Activated T-cell treated with anti-CD3 and anti-CD28 coated beads, Interleukin-2, amount 50 U/mL, for 1 hour (primary cell): ENCODE measurements around the gene SLC32A1.

Source experiments
- DNase-seq: peaks from one replicate; pipeline ENCODE4 v3.0.0-alpha.2; 2020

The SLC32A1 gene

GRCh38 chr20:38755324-38755910, 31.1 kb downstream of the SLC32A1 start:
- DNase-seq: no peak

GRCh38 chr20:38757145-38757775, 33.0 kb downstream of the SLC32A1 start:
- no peak for DNase-seq

- no peak for DNase-seq
Observed at GRCh38 chr20:38759106-38759505, 34.8 kb downstream of the SLC32A1 start.

DNA sequence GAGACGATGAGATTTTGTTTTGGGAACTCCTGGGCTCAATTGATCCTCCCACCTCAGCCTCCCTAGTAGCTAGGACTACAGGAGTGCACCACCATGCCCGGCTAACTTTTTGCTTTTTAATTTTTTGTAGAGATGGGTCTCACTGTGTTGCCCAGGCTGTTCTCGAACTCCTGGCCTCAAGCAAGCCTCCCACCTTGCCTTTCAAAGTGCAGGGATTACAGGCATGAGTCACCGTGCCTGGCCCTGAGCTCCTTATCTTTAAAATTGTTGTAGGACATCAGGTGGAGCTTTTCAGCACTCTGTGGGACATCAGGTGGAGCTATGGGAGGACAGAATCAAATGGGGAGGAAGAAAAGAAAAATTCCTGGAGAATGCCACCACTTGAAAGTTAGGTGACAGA, 36.7 kb downstream of the SLC32A1 start:
- DNase-seq: no peak

DNA sequence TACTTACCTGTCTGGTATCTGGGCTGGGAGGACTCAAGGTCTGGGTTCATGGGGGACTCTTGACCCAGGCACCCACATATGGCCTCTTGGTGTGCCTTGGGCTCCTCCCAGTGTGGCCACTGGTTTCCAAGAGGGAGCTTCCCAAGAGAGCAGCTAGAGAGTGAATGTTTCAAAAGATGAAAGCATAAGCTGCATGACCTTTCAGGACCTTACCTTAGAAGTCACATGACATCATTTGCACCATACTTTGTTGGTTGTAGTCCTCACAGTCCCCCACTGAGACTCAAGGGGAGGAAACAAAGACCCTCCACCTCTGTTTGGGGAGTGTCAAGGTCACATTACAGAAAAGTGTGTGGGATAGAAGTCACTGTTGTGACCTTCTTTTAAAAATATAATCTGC, 37.9 kb downstream of the SLC32A1 start:
- DNase-seq: no peak

- DNase-seq: no peak
Observed at GRCh38 chr20:38763616-38764015, 39.3 kb downstream of the SLC32A1 start.

GRCh38 chr20:38764567-38765318, 40.5 kb downstream of the SLC32A1 start:
- no peak for DNase-seq

- no peak for DNase-seq
Observed at GRCh38 chr20:38766071-38766470, 41.8 kb downstream of the SLC32A1 start.

GRCh38 chr20:38769376-38770295, 45.4 kb downstream of the SLC32A1 start:
- no peak for DNase-seq

GRCh38 chr20:38770546-38770945, 46.3 kb downstream of the SLC32A1 start:
- DNase-seq: no peak

GRCh38 chr20:38770970-38771369, 46.7 kb downstream of the SLC32A1 start:
- DNase-seq: no peak

DNA sequence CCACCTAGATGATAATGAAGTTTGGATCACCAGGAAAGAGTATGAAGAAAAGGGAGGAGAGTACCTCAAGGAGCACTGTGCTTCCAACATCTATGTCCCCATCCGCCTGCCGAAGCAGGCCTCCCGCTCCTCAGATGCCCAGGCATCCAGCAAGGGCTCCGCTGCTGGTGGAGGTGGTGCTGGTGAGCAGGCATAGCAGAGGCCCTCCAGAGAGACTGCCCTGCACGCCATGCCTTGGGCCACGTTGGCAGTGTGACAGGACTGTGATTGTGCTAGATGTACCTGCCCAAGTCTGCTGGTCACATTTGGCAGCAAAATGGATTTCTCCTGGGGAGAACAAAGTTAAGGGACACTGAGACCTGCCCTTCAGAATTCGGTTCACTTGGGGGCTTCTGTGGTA, 47.3 kb downstream of the SLC32A1 start:
- no peak for DNase-seq

DNA sequence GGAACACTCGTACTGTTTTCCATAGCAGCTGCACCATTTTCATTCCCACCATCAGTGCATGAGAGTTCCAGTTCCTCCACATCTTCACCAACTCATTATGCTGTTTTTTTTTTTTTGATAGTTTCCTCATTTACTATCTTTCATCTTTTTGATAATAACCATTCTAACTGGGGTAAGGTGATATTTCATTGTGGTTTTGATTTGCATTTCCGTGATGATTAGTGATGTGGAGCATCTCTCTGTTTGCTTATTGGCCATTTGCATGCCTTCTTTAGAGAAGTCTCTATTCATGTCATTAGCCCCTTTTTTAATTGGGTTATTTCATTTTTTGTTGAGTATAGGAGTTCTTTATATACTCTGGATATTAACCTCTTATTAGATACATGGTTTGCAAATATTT, 49.9 kb downstream of the SLC32A1 start:
- no peak for DNase-seq

DNA sequence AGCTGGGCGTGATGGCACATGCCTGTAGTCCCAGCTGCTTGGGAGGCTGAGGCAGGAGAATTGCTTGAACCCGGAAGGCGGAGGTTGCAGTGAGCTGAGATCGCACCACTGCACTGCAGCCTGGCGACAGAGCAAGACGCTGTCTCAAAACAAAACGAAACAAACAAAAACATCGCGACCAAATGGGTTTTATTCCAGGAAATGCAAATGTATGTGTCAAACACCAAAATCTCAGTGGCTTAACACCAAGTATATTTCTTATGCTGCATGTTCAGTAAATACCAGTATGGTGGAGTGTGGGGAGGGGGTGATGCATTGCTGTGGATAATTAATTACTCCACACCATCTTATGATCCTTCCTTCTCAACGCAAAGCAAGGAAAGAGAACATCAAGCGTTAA, 52.1 kb downstream of the SLC32A1 start:
- DNase-seq: no peak
